C4-2B (cell line): ENCODE data around the gene ZNF419.

ENCODE experiments used
- CTCF ChIP-seq: fragments of 450-650 bp; conservative IDR thresholded peaks from 2 replicates; pipeline ENCODE4 v1.5.1; 2017; ENCODE audit warnings: mild to moderate bottlenecking
- ZFX ChIP-seq: fragments of 450-650 bp; IDR thresholded peaks from 2 replicates; pipeline ENCODE4 v1.6.1; 2017

DNA sequence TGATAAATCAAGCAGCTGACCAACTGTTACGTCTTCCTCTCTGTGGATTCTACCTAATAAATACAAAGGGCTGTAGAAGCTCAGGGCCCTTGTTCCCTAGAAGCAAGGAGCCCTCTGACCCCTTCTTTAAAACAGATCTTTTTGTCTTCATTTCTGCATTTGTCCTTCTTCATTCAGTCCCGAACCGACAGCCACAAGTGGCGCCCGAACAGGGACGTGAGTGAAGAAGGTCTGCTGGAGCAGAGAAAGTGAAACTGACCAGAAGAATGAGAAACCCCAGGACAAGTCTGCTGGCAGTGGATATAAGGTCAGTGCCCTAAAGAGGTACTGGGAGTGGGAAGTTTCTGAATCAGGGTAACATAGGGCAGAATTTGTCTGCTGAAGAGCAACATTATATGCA lies 25.3 kb downstream of the ZNF419 start:
- TF ChIP-seq CTCF (no peak), ZFX (no peak)
